NCI-H146 treated with DMSO at 0.1 percent for 48 hours (cell line): ENCODE results near the gene ATP2A2.
"Not testable (repeated sequence)": the region's sequence is repeated elsewhere in the genome, so short reads cannot be mapped to it uniquely, and the experiment has no call there.

ENCODE experiments used
- DNase-seq: peaks from one replicate; lab custom pipeline; 2025; ENCODE audit not compliant: unreplicated experiment; lab: John Stamatoyannopoulos, UW

The ATP2A2 gene

DNA sequence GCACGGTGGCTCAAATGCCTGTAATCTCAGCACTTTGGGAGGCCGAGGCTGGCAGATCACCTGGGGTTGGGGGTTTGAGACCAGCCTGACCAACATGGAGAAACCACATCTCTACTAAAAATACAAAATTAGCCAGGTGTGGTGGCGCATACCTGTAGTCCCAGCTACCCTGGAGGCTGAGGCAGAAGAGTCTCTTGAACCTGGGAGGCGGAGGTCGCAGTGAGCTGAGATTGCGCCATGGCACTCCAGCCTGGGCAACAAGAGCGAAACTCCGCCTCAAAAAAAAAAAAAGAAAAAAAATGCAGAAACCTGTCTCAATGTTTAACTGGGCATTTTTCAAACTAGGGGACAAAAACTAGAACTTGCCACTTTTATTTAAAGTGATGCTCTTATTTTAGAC is 59.2 kb downstream of the ATP2A2 start:
- DNase-seq = not testable (repeated sequence)

DNA sequence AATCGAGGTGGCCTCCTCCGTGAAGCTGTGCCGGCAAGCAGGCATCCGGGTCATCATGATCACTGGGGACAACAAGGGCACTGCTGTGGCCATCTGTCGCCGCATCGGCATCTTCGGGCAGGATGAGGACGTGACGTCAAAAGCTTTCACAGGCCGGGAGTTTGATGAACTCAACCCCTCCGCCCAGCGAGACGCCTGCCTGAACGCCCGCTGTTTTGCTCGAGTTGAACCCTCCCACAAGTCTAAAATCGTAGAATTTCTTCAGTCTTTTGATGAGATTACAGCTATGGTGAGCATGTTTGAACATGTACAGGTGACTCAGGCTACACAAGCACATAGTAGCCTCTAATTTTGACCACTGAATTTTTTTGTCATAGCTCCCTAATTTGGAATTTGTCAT is 59.7 kb downstream of the ATP2A2 start:
- DNase-seq = no peak

DNA sequence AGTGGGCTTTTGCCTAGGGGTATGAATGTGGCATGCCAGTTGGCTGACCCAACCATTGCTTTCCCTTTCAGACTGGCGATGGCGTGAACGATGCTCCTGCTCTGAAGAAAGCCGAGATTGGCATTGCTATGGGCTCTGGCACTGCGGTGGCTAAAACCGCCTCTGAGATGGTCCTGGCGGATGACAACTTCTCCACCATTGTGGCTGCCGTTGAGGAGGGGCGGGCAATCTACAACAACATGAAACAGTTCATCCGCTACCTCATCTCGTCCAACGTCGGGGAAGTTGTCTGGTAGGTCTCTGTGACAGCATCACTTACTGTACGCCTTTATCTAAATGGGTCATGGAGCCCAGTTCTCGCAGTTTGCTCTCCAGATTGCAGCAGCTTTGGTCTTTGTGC is 61.1 kb downstream of the ATP2A2 start:
- no peak for DNase-seq

DNA sequence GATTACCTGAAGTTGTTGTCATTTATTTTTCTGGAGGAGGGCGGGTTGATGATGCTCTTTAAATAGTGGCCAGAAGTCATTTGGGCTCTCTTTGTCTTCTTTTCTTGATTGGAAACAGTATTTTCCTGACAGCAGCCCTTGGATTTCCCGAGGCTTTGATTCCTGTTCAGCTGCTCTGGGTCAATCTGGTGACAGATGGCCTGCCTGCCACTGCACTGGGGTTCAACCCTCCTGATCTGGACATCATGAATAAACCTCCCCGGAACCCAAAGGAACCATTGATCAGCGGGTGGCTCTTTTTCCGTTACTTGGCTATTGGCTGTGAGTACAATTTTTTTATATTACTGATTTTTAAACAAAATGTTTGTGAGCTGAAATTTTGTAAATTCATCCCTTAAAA is 62.1 kb downstream of the ATP2A2 start:
- no peak for DNase-seq

DNA sequence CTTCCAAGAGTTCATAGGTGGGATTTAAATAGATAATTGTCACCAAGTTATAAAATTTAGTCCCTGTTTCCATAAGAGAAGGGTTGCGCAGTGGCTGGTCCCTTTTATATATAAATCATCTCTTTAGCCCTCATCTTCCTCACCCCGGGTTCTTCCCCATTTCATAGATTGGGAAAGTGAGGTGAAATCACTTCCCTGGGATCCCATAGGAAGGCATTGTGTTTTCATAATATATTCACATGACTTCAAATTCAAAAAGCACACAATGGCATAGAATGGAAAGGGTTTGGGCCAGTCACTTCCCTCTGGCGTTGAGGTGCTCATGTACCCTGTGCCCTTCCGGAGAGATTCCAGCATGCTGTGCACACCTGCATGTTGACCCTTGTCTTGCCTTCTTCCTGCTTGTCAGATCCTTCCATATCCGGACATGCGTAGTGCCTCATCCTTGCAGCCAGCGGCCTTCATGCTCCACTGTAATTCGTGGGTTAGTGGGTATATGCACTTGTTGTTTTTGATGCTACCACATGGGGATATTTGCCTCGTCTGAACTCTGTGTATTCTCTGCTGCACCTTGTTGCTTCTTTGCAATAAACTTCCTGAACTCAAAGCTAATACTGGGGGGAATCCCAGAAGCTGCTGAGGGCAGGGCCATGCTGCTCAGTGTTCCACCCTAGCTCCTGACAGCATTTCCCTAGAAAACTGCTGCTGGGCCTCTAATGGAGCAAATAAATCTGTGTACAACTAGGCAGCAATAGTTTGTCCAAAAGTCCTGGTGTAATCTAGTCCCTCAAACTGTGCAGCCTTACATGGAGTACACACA is 62.9 kb downstream of the ATP2A2 start:
- no peak for DNase-seq

DNA sequence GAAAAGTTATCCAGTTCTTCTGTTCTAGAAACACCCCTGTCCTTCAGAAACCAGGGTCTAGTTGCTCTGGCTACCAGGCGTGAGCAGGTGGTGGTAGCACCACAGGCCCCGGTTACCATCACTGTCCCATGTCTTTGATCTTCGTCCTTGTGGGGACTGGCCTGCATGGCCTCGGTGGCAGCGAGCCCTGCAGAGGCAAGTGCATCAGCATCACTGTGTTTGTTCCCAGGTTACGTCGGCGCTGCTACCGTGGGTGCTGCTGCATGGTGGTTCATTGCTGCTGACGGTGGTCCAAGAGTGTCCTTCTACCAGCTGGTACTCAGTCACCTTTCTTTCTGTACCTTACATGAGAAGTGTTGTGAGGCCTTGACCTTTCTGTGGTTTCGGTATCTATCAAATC is 63.6 kb downstream of the ATP2A2 start:
- DNase-seq = no peak

DNA sequence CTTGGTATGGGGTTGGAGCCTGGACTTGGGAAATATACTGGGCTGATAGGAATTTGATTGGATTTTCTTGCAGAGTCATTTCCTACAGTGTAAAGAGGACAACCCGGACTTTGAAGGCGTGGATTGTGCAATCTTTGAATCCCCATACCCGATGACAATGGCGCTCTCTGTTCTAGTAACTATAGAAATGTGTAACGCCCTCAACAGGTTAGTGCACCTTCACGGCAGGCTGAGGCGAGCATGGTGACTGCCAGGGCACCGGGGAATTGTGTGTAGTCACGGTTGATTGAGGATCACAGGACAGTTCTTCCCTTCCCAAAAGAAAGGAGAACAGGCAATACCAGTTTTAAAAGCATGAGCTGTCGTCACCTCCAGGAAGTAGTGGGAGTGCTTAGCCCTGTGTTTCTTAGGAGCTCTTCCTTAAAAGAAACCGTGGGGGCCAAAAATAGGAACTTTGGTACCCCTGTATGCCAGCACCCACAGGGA is 64.2 kb downstream of the ATP2A2 start:
- no peak for DNase-seq

DNA sequence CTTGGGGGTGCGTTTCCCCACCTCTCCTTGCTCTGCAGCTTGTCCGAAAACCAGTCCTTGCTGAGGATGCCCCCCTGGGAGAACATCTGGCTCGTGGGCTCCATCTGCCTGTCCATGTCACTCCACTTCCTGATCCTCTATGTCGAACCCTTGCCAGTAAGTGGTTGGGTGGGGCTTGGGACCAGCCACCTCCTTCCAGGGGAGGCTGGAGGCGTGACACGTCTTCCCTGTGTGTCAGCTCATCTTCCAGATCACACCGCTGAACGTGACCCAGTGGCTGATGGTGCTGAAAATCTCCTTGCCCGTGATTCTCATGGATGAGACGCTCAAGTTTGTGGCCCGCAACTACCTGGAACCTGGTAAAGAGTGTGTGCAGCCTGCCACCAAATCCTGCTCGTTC is 64.9 kb downstream of the ATP2A2 start:
- DNase-seq = no peak

DNA sequence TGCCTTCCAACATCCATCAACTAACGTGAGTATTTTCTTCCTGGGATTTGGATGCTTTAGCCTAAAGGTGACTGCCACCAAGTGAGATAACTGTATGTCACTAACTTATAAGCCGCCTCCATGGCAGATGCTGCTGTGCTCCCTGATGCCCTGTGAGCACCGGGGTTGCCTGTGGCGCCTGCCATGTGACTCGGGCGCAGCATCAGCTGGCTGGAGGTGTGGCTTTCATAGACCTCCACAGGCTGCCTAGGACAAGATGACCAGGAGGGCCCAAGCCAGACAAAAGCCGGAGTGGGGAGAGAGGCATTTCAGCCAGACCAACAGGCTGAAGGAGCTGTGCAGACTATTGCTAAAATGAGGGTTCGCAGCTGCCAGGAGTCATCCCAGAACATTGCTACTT is 66.7 kb downstream of the ATP2A2 start:
- DNase-seq = no peak

DNA sequence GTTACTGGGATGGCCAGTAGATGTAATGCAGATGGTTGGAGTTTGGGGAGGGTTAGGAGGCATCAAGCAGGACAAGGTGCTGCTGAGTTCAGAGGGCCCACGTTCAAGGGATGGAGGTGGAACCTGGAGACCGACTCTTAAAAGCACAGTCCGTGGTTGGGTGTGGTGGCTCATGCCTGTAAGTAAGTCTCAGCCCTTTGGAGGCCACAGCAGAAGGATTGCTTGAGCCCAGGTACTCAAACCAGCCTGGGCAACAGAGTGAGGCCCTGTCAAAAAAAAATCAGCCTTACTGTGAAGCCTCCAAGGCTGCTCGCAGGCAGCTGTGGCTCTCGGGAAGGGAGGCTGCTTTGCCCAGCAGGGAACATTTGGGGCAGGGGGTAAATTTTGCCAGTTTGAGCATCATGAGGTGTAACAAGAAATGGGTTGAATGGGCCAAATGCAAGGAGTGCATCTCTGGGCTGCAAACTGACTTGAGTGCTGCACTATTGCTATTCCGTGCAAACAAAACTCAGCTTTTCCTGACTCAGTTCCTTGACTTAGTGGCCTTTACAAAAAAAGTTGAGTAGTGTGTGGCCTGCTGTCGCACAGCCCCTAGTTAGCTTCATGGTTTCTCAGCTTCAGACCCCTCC is 67.5 kb downstream of the ATP2A2 start:
- no peak for DNase-seq

DNA sequence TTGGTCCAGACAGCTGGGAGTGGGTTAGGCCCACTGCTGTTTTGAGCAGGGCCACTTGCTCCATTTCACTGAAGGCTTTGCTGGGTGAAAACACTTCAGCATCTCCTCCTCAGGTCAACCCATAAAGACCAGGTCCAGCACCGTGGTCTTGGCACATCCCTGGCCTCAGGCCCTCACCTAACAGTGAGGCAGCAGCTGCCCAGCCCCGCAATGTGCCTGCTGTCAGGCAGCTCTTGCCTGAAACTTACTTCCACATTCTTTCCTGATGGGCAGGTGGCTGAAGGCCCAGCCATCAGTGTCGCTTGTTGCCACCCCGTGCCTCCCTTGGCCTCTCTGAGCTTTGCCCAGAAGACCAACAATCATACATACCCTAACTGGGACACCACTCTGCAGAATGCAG is 68.0 kb downstream of the ATP2A2 start:
- no peak for DNase-seq

DNA sequence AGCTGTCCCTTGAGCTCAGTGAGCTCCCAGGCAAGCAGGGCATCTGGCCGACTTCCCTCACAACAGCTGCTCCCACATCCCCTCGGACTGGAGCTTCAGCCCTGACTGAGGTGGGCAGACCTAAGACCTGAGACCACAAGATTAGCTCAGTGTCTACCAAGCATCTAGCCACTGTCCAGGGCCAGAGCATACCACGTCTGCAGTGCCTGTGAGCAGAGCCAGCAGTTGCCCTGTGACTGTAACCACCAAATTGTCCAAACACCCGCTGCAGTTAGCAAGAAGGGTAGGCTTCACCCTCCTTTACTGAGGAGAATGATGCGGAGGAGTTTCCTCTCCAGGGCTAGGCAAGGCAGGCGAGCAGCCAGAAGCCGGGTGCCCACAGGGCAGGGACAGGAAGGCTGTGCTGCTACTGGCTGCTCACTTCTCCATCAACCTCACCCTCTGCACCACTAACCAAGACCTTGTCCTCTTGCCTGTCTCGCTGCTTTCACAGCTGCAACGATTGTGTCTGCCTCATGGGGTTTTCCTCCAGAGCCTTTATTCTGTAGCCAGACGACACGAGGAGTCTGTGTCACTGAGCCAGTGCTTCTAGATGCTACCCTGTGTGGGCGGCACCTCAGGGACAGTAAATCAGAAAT is 68.6 kb downstream of the ATP2A2 start:
- DNase-seq = no peak

DNA sequence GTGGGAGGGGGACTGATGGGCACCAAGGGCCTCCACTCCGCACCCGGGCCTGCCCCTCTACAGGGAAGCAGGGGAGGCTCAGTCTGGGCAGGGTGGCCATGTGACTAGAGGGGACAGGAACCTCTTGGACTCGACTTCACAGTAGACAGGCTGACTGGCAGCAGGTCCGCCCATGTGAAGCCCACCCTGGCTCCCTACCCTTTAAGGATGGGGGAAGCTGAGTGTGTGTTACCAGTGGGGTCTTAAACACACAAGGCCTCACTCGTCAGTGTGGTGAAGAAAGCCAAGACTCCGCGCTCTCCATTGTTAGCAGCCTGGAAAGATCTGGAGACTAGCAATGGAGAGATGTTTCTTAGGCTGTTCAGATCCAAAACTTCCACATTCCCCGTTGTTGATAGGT is 70.1 kb downstream of the ATP2A2 start:
- no peak for DNase-seq

DNA sequence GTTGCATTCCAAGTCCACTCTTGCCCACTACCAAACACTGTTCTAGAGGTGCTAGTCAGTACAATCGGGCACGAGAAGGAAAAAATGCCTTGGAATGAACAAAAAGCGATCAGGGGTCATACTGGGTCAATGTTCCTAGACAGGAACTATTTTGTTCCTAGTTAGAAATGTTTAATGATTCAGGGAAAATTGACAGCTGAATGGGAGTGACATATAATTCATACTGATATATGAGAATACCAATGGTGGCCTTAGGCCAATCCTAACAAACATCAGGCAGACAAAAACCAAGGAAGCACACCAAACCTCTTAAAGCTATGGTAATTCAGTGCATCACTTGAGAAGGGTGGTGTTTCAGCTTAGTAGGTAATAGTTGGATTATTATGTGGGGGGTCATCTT is 71.4 kb downstream of the ATP2A2 start:
- no peak for DNase-seq

DNA sequence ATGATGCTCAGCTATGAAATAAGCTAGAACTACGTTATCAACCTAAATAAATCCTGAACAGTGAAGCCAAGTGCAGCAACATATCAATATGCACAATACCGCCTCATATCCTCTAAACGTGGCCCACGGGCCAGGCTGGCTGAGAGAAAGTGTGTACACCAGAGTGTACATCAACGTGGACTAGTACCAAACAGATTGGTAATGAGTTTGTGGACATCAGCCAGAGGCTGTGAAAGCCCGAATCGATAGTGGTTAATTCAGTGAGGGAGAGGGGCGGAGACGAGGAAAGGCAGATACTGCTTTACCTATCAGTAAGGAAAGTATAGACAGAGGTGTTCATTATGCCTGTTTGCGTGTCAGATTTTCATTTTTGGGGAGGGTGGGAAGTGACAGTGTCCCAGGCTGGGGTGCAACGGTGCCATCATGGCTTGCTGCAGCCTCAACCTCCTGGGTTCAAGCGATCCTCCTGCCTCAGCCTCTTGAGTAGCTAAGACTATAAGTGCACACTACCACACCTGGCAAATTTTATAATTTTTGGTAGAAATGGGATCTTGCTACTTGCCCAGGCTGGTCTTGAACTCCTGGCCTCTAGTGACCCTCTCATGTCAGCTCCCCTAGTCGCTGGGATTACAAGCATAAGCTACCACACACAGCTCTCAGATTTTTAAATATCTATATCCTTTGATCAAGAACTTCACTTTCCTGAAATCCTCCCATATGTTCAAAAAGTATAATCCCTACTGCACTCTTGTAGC is 72.3 kb downstream of the ATP2A2 start:
- DNase-seq = no peak

DNA sequence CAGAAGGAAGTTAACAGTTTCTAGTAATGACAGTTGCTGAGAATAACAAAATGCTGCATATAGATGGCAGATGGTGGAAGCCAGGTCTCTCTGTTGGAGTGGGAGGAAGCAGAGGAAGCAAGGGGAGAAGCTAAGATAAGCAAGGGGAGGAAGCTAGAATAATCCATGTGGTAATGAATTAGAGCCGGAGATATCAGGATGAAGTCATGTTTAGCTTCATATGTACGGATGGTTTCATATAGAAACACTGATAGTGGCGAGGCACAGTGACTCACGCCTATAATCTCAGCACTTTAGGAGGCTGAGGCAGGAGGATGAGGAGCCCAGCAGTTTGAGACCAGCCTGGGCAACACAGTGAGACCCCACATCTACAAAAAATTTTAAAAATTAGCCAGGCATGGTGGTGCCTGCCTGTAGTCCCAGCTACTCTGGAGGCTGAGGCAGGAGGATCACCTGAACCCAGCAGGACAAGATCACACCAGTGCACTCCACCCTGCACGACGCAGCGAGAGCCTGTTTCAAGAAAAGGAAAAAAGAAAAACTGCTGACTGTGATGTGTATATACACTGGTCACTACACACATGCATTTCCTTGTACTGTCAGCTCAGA is 73.2 kb downstream of the ATP2A2 start:
- DNase-seq = no peak

DNA sequence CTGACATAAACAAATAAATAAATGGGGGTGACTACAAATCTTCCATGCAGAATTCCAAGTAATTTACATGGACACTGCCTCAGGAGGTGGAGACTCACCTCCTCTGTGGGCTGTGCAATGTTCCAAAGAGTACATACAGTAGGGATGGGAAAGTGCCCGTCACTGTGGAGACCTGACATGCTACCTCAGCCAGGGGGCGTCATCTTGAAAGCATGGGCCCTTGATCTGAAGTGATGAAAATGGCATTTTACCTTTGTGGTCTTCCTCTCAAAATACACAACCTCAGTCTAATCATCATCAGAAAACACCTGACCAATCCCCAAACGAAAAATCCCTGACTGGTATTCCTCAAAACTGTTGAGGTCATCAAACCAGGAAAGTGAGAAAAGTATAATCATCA is 74.0 kb downstream of the ATP2A2 start:
- no peak for DNase-seq

DNA sequence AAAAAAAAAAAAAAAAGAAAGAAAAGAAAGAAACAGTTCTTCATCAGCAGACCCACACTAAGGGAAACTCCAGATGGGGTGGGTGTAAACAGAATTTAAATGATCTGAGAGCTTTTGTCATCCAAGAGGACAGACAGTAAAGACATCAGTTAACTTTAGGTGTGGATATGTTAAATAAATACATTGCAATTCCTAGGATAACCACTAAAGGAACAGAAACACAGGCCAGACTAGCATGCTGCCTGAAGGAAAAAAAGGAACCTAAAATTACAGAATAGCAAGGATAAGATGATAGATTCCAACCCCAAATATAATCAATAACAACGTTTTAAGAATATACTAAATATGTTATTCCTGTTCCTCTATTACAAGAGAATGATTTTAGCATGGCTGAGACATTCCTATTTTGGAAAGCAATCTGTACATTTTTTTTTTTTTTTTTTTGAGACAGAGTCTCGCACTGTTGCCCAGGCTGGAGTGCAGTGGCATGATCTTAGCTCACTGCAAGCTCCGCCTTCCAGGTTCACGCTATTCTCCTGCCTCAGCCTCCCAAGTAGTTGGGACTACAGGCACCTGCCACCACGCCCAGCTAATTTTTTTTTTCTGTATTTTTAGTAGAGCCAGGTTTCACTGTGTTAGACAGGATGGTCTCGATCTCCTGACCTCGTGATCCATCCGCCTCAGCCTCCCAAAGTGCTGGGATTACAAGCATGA is 77.5 kb downstream of the ATP2A2 start:
- DNase-seq = not testable (repeated sequence)

DNA sequence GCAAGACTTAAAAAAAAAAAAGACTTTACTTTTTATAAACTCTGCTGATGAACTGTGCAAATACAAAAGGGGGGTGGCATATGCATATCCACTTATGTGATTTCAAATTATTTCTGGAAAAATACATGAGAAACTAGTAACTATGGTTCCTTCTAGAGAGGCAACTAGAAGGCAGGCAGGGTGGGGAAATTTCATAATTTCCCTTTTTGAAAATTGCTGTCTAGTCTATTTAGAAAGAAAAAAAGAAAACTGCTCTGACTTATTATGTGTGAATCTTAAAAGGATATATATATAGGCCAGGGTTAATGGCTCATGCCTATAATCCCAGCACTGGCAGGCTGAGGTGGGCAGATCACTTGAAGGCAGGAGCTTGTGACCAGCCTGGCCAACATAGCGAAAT is 80.2 kb downstream of the ATP2A2 start:
- DNase-seq = no peak
